ENCODE results near the gene PARP12.
A peak's percentile ranks its signal among the peaks of the same experiment; 100 is the strongest.

PARP12 gene

DNA sequence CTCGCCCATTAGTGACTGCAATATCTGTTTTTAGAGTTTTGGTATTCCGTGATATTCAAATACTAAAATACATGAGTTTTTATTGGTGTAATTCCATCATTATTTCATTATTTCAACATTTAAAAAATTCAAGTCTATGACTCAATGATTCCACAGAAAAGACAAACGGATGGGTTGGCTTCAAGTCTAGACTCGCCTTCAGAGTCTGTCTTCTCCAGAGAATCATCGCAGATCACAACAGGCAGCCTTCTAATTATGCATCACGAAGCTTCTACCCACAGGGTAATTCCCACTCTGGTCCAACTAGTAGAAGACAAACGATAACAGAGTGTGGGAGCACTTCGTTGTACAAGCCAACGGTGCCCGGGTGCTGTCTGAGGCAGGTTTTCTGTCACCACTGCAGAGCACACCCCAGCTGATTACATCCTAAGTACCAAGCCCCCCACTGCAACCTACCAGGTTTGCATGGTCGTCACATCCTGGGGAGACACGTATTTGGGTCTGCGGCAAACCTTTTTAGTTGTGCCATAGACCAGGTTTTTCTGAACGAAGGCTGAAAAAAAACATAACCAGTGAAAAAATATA lies 28.9 kb downstream of the PARP12 start:
- in situ Hi-C loops (cut with HindIII; ENCODE audit: low sequenced_read_pairs): no loop called here

DNA sequence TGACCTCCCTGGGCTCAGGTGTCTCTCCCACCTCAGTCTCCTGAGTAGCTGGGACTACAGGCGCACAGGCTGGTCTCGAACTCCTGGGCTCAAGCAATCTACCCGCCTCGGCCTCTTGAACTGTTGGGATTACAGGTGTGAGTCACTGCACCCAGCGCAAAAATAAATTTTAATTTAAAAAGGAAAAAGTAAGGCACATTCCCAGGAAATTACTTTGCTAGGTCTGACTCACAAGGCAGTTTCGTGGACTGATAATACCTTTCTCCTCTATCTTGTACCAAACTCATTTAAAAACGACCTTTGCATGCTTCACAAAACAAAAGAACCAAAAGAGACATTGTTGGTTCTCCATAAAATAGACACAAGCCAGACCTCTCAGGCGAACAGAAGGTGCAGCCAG lies 29.7 kb downstream of the PARP12 start:
- in situ Hi-C loops (cut with HindIII; ENCODE audit: low sequenced_read_pairs): no loop called here
- no peak overlapping the region for H3K4me3 ChIP-seq (ENCODE audit: low read depth, low read length)
- TF ChIP-seq, protein P1, sequence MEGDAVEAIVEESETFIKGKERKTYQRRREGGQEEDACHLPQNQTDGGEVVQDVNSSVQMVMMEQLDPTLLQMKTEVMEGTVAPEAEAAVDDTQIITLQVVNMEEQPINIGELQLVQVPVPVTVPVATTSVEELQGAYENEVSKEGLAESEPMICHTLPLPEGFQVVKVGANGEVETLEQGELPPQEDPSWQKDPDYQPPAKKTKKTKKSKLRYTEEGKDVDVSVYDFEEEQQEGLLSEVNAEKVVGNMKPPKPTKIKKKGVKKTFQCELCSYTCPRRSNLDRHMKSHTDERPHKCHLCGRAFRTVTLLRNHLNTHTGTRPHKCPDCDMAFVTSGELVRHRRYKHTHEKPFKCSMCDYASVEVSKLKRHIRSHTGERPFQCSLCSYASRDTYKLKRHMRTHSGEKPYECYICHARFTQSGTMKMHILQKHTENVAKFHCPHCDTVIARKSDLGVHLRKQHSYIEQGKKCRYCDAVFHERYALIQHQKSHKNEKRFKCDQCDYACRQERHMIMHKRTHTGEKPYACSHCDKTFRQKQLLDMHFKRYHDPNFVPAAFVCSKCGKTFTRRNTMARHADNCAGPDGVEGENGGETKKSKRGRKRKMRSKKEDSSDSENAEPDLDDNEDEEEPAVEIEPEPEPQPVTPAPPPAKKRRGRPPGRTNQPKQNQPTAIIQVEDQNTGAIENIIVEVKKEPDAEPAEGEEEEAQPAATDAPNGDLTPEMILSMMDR (IDR thresholded peaks at IDR 0.05; ENCODE audit: low read depth, low read length): no peak
- peak; percentile 45 for DNase-seq (ENCODE audit: low read depth, low spot score)

More for the DNA sequence above, 28.9 kb downstream of the PARP12 start:
- DNase-seq (ENCODE audit: low read depth, low spot score): peak; percentile 9
- no peak overlapping the region for H3K4me3 ChIP-seq (ENCODE audit: low read depth, low read length)
- TF ChIP-seq, protein P1 (IDR thresholded peaks at IDR 0.05; ENCODE audit: low read depth, low read length): no peak

DNA sequence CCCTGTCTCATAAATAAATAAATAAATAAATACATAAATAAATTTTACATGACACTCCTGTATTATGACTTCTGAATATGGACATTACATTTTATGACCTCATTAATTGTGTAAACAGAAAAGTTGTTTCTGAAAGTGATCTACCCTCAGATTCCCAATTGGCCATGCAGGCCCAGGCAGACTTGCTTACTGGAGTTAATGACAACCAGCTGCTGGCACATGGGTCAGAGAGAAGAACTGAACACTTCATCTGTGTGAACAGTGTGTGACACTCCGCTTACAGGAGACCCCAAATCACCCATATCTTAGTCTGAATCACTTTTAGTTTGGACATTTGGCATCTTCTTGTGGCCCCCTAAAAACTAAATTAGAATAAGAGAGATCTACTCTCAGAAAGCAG lies 31.4 kb downstream of the PARP12 start:
- DNase-seq (ENCODE audit: low read depth, low spot score): no peak
- H3K4me3 ChIP-seq (ENCODE audit: low read depth, low read length): no peak overlapping the region
- TF ChIP-seq, protein P1 (IDR thresholded peaks at IDR 0.05; ENCODE audit: low read depth, low read length): no peak
- in situ Hi-C loops (cut with HindIII; ENCODE audit: low sequenced_read_pairs): no loop called here

DNA sequence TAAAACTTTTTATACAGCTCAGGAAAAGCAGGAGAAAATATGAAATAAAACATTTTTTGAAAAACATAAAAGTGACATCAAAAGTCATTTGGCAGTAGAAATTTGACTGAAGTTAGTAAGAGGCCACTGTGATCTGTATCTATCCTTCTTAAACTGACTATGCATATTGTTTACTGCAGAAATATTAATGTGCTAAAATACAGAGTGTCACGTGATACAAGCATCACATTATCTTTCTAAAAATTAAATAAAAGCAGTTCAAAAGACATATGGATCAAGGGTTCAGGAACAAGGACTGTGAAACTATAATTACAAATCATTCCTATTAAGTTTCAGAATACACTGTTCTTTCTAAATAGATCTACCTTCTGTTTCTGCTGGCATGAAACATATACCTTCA lies 33.7 kb downstream of the PARP12 start:
- H3K4me3 ChIP-seq (ENCODE audit: low read depth, low read length): no peak overlapping the region
- in situ Hi-C loops (cut with HindIII; ENCODE audit: low sequenced_read_pairs): no loop called here
- TF ChIP-seq, protein P1 (IDR thresholded peaks at IDR 0.05; ENCODE audit: low read depth, low read length): no peak
- no peak for DNase-seq (ENCODE audit: low read depth, low spot score)

DNA sequence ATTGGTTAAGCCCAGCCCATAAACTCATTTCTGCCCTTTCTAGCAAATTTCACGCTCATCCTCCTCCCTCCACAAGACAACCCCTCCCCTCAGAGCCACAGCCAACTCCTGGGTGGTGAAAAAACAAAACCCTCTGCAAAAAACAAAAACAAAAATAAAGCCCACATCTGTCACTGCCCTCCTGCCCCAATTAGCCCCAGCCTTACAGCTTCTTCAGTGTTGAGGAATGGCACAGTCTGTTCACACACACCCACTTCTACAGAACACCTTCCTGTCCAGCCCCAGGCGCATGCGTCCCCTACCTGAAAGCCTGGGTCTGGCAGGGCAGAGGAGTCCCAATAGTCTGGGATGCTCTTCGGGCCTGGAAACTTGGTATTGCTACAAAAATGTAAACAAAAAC lies 34.4 kb downstream of the PARP12 start:
- TF ChIP-seq, protein P1 (IDR thresholded peaks at IDR 0.05; ENCODE audit: low read depth, low read length): no peak
- in situ Hi-C loops (cut with HindIII; ENCODE audit: low sequenced_read_pairs): no loop called here
- no peak overlapping the region for H3K4me3 ChIP-seq (ENCODE audit: low read depth, low read length)
- DNase-seq (ENCODE audit: low read depth, low spot score): no peak

DNA sequence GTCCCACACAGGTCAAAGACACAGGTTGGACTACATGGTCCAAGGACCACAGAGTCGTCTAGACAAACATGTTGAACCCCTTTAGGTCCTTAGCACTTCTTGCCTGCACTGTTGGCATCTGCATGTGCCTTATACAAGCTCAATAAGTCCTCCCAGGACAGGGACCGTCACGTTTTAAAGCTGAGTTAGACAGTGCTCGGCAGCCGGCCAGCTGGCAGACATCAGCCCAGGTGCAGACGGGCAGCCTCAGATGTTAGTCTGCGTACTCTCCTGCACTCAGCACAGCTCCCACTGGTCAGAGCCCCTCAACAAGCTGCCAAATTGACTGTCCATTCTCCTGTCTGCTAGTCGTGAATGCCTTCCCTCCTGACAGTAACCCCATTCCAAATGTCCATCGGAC lies 34.9 kb downstream of the PARP12 start:
- in situ Hi-C loops (cut with HindIII; ENCODE audit: low sequenced_read_pairs): no loop called here
- DNase-seq (ENCODE audit: low read depth, low spot score): no peak
- TF ChIP-seq, protein P1 (IDR thresholded peaks at IDR 0.05; ENCODE audit: low read depth, low read length): no peak
- H3K4me3 ChIP-seq (ENCODE audit: low read depth, low read length): no peak overlapping the region

DNA sequence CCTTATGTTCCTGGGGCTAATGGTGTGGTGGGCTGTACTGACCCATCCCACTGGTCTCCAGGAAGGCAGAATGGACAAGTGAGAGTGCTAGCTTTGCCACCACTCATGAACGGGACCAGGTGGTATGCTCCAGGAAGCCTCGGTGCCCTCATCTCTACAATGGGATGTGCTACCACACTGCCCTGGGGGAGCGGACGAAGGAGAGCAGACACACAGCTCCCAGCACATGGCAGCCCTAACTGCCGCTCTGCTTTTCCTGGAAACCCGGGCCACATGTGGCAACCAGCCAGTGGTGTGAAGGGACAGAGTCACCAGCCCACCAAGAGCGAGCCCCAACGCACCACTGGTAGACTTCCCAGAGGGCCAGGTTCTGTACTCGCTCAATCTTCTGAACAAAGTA lies 35.8 kb downstream of the PARP12 start:
- in situ Hi-C loops (cut with HindIII; ENCODE audit: low sequenced_read_pairs): no loop called here
- DNase-seq (ENCODE audit: low read depth, low spot score): no peak
- TF ChIP-seq, protein P1 (IDR thresholded peaks at IDR 0.05; ENCODE audit: low read depth, low read length): no peak
- H3K4me3 ChIP-seq (ENCODE audit: low read depth, low read length): no peak overlapping the region
